Tibial nerve (tissue), 4 donors: Measurements from ENCODE around the gene CDS2. TPM values are rescaled to one million over a fixed set of nuclear protein-coding genes. Genes with fewer than 3 reads are reported as not detected.
A peak's percentile ranks its signal among the peaks of the same experiment; 100 is the strongest.

Experiments used
- DNase-seq, 2 donors: peaks; one replicate each; pipeline ENCODE4 v3.0.0-alpha.2; 2019; ENCODE audit warnings: low spot score in 2 of 2
- H3K27ac ChIP-seq, 4 donors: fragments of 200-600 bp; sonication (generic) in 3 of 4; one replicate each; pipeline ENCODE4 v1.5.1; 2017 to 2019; ENCODE audit warnings: mild to moderate bottlenecking in 1 of 4
- H3K27me3 ChIP-seq, 2 donors: fragments of 200-600 bp; sonication (generic) in 1 of 2; one replicate each; pipeline versions ENCODE4 v1.5.1 to v1.6.0; 2017 to 2019
- H3K36me3 ChIP-seq, 3 donors: fragments of 200-600 bp; sonication (generic); one replicate each; pipeline ENCODE4 v1.5.1; 2018 to 2019
- H3K4me1 ChIP-seq, 4 donors: fragments of 200-600 bp; sonication (generic) in 3 of 4; one replicate each; pipeline ENCODE4 v1.5.1; 2017 to 2019
- H3K4me3 ChIP-seq, 4 donors: fragments of 200-600 bp; sonication (generic) in 3 of 4; one replicate each; pipeline ENCODE4 v1.5.1; 2017 to 2019; ENCODE audit warnings: mild to moderate bottlenecking in 1 of 4, moderate library complexity in 1 of 4
- H3K9me3 ChIP-seq, 4 donors: fragments of 200-600 bp; sonication (generic) in 3 of 4; one replicate each; pipeline ENCODE4 v1.5.1; 2017 to 2019
- EP300 ChIP-seq, 2 donors: sonication (generic); formaldehyde crosslinking; IDR thresholded peaks; one replicate each; pipeline ENCODE4 v1.6.1; 2017; ENCODE audit warnings: antibody characterized with exemption in 2 of 2, mild to moderate bottlenecking in 1 of 2
- POLR2A ChIP-seq, 2 donors: fragments of 450-650 bp; IDR thresholded peaks; one replicate each; pipeline ENCODE4 v1.6.1; 2017; ENCODE audit warnings: antibody characterized with exemption in 2 of 2, mild to moderate bottlenecking in 2 of 2, moderate library complexity in 2 of 2
- WGBS, 2 donors: methylation state at CpG; one replicate each; pipeline ENCODE4 v1.1.5; 2018; 5-methylcytosine and 5-hydroxymethylcytosine counted together
- total RNA-seq, 4 donors: library from RNA; depleted of rRNA; stranded (reverse); fragments of >200 nt; gene quantifications; one replicate each; pipeline ENCODE4 v1.1.0, GENCODE V29; 2016
- TF ChIP-seq, protein P1 (sequence below), 5 experiments: fragments of 200-600 bp in 3 of 5; fragments of 450-650 bp in 2 of 5; sonication (generic) in 3 of 5; IDR thresholded peaks; one replicate each; pipeline ENCODE4 v1.5.1; 2016 to 2019; ENCODE audit warnings: antibody characterized with exemption in 5 of 5, mild to moderate bottlenecking in 3 of 5, moderate library complexity in 2 of 5

CDS2 gene
- total RNA-seq, 4 donors from 2014 or later: 29.4 to 35.0 (median 34.1) TPM

- TF ChIP-seq, protein P1, sequence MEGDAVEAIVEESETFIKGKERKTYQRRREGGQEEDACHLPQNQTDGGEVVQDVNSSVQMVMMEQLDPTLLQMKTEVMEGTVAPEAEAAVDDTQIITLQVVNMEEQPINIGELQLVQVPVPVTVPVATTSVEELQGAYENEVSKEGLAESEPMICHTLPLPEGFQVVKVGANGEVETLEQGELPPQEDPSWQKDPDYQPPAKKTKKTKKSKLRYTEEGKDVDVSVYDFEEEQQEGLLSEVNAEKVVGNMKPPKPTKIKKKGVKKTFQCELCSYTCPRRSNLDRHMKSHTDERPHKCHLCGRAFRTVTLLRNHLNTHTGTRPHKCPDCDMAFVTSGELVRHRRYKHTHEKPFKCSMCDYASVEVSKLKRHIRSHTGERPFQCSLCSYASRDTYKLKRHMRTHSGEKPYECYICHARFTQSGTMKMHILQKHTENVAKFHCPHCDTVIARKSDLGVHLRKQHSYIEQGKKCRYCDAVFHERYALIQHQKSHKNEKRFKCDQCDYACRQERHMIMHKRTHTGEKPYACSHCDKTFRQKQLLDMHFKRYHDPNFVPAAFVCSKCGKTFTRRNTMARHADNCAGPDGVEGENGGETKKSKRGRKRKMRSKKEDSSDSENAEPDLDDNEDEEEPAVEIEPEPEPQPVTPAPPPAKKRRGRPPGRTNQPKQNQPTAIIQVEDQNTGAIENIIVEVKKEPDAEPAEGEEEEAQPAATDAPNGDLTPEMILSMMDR (IDR thresholded peaks at IDR 0.05): no peak
- no peak for TF ChIP-seq EP300 (IDR thresholded peaks at IDR 0.05)
- TF ChIP-seq POLR2A (IDR thresholded peaks at IDR 0.05): no peak
- WGBS, 2 donors: 10 to 14% methylated on average over 6 of the region's 6 CpGs
- Histone ChIP-seq H3K4me1 (peaks cover 0 to 51% (median 21%) of the 10 kb centered on the region in 4 donors), H3K9me3 (no peaks in the 10 kb centered on the region), H3K4me3 (peak overlapping the region; percentile 71 to 86 (median 82)), H3K27ac (peak overlapping the region; percentile 90 to 99 (median 94)), H3K36me3 (no peaks in the 10 kb centered on the region), H3K27me3 (no peaks in the 10 kb centered on the region)
- DNase-seq: no peak
These were observed 1.1 kb downstream of the CDS2 start for GRCh38 chr20:5127859-5128424.

DNA sequence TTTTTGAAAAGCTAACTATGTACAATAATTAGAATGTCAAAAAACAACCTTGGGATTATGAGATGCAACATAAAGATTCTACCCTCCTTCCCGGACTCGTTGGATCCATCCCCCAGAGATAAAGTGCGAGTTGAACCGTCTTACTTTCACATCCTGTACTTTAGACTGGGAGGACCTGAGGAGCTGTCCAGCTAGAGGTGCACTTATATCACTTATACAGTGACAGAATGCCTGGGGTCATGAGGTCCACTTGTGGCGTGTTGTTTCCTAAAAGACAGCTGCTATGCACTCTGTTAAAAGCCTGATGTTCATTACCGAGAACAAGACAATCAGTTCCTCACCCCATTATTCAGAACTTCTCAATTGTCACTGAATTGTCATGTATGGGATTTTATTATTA lies 2.1 kb downstream of the CDS2 start:
- WGBS, 2 donors: 57 to 70% methylated on average over 6 of the region's 6 CpGs
- Histone ChIP-seq H3K4me3 (no peak overlapping the region), H3K4me1 (peaks cover 0 to 61% (median 21%) of the 10 kb centered on the region in 4 donors), H3K9me3 (no peaks in the 10 kb centered on the region), H3K27me3 (no peaks in the 10 kb centered on the region), H3K27ac (peak overlapping the region in 1 of 4 donors; percentile 99), H3K36me3 (no peaks in the 10 kb centered on the region)
- no peak for DNase-seq
- TF ChIP-seq EP300 (IDR thresholded peaks at IDR 0.05) (no peak), POLR2A (IDR thresholded peaks at IDR 0.05) (no peak)
- TF ChIP-seq, protein P1 (IDR thresholded peaks at IDR 0.05): no peak

- Histone ChIP-seq H3K27me3 (no peaks in the 10 kb centered on the region), H3K4me1 (peaks cover 0 to 76% (median 28%) of the 10 kb centered on the region in 4 donors), H3K27ac (peak overlapping the region in 1 of 4 donors; percentile 60), H3K9me3 (no peaks in the 10 kb centered on the region), H3K36me3 (no peaks in the 10 kb centered on the region), H3K4me3 (no peak overlapping the region)
- TF ChIP-seq POLR2A (IDR thresholded peaks at IDR 0.05): no peak
- TF ChIP-seq, protein P1 (IDR thresholded peaks at IDR 0.05): no peak
- no peak for TF ChIP-seq EP300 (IDR thresholded peaks at IDR 0.05)
- DNase-seq: no peak
- 82 to 84% methylated on average over 5 of the region's 5 CpGs for WGBS, 2 donors
These were observed 4.7 kb downstream of the CDS2 start for GRCh38 chr20:5131502-5131901.

DNA sequence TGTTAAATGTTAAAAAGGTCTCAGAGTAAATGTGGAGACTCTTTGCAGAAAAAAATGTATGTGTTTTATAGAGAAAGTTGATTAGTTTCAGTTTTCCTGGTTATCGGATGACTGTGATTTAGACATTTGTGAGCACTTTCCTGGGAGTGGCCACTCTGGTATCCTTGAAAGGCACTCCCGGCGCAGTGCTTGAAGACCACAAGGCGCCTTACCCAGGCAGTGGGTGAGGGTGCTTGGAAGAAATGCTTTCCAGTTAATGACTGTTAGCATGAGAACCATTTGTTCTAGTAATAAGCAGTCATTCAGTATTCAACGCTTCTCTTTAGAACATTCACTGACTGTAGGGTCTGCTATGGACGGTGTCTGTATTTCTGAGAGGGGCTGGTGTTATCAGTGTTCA lies 7.2 kb downstream of the CDS2 start:
- no peak for DNase-seq
- Histone ChIP-seq H3K27ac (no peak overlapping the region), H3K9me3 (no peaks in the 10 kb centered on the region), H3K27me3 (no peaks in the 10 kb centered on the region), H3K36me3 (no peaks in the 10 kb centered on the region), H3K4me3 (no peak overlapping the region), H3K4me1 (peaks cover 0 to 69% (median 19%) of the 10 kb centered on the region in 4 donors)
- TF ChIP-seq POLR2A (IDR thresholded peaks at IDR 0.05) (no peak), EP300 (IDR thresholded peaks at IDR 0.05) (no peak)
- TF ChIP-seq, protein P1 (IDR thresholded peaks at IDR 0.05): no peak
- WGBS, 2 donors: 88 to 93% methylated on average over 6 of the region's 6 CpGs

DNA sequence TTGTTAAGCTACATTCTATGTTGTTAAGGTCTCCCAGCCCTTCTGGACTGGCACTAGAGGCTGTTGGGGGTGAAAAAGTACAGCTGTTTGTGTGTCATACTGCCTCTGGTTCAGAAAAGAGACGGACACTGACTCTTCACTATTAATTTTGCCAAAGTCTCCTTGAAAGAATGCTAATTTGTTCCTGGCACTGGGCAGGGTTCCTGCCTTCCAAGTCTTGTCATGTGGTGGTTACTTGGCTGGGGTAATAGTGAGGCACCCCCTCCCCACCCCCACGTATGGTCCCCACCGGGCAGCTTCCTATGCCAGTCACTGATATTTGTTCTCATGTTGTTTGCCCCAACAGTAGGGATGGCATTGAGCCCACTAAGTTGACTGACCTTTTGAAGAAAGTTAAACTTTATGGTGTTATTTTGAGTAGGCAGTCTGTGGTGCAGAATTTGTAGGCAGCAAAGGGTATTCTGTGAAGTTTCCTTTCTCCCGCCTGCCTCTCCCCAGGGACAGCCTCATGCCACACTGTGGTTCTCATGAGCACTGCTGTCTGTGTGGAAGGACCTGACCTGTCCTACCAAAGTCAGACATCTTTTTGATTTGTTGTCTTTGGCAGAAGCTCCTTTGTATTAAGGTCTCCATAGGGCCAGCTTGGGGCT lies 8.7 kb downstream of the CDS2 start:
- WGBS, 2 donors: 24 to 30% methylated on average over 4 of the region's 4 CpGs
- Histone ChIP-seq H3K36me3 (no peaks in the 10 kb centered on the region), H3K27ac (peak overlapping the region in 2 of 4 donors; percentile 57 to 80), H3K27me3 (no peaks in the 10 kb centered on the region), H3K9me3 (no peaks in the 10 kb centered on the region), H3K4me1 (peaks cover 0 to 62% (median 23%) of the 10 kb centered on the region in 4 donors), H3K4me3 (no peak overlapping the region)
- TF ChIP-seq, protein P1 (IDR thresholded peaks at IDR 0.05): no peak
- no peak for TF ChIP-seq POLR2A (IDR thresholded peaks at IDR 0.05)
- TF ChIP-seq EP300 (IDR thresholded peaks at IDR 0.05): no peak
- no peak for DNase-seq
